ENCODE measurements around the gene GDA. TPM values are rescaled to one million over a fixed set of nuclear protein-coding genes. Genes with fewer than 3 reads are reported as not detected.

GDA gene
- total and polyA plus RNA-seq, 2 of the 4 experiments (the other 2 are of a cell fraction), result not detected

- Histone ChIP-seq H3K18ac (ENCODE audit: low read depth, low read length) (no peak overlapping the region), H3K27me3 (ENCODE audit: control insufficient read depth, insufficient read depth, low read length) (peaks cover 3% of the 10 kb centered on the region), H2BK20ac (ENCODE audit: low read depth, low read length) (no peak overlapping the region), H3K36me3 (ENCODE audit: control insufficient read depth, insufficient read depth, low read length) (no peaks in the 10 kb centered on the region), H4K5ac (ENCODE audit: low read depth, low read length) (no peak overlapping the region), H4K91ac (ENCODE audit: insufficient read depth, low read depth, low read length) (no peak overlapping the region), H3K4me3 (ENCODE audit: insufficient read depth, low read depth, low read length) (no peak overlapping the region), H3K56ac (ENCODE audit: extremely low read depth, insufficient read depth, low read length) (no peak overlapping the region), H2AK5ac (ENCODE audit: low read depth, low read length) (no peak overlapping the region), H3K23ac (ENCODE audit: low read depth, low read length) (no peak overlapping the region), H3K9ac (ENCODE audit: low read depth, low read length) (no peak overlapping the region), H3K79me1 (ENCODE audit: low read depth in 1 of 2, low read length in 2 of 2) (no peaks in the 10 kb centered on the region), H4K8ac (ENCODE audit: low read depth in 2 of 2, low read length in 2 of 2) (no peak overlapping the region), H3K4me1 (ENCODE audit: control insufficient read depth, insufficient read depth, low read length) (no peaks in the 10 kb centered on the region), H3K4ac (ENCODE audit: low read depth, low read length) (no peak overlapping the region), H3K9me3 (ENCODE audit: control insufficient read depth, insufficient read depth, low read length) (no peaks in the 10 kb centered on the region), H3K4me2 (ENCODE audit: low read depth, low read length) (no peak overlapping the region), H3K9me1 (ENCODE audit: insufficient read depth, low read length) (no peaks in the 10 kb centered on the region), H2BK15ac (ENCODE audit: low read depth, low read length) (no peak overlapping the region), H2AK9ac (replicated peaks; ENCODE audit: low read depth, low read length, poor library complexity) (no peak overlapping the region), H3K14ac (replicated peaks; ENCODE audit: low read depth, low read length) (no peak overlapping the region), H2AFZ (replicated peaks; ENCODE audit: low read length, poor library complexity) (no peak overlapping the region), H2BK5ac (ENCODE audit: low read depth, low read length, poor library complexity, severe bottlenecking) (no peak overlapping the region), H4K20me1 (ENCODE audit: insufficient read depth, low read length) (no peaks in the 10 kb centered on the region), H2BK120ac (ENCODE audit: low read depth, low read length) (no peak overlapping the region), H3K27ac (ENCODE audit: insufficient read depth, low read length) (no peak overlapping the region)
- ATAC-seq (ENCODE audit: low read depth) (no peak), DNase-seq (no peak)
- in situ Hi-C loops (cut with MboI; ENCODE audit: low sequenced_read_pairs), result loop anchor here (25.0 kb wide), 1 partner anchor 450 kb away; no protein-coding TSS in a partner anchor
- intact Hi-C loops (cut with micrococcal nuclease), result no loop called here
- CTCF ChIA-PET, result no interaction called here
- POLR2A ChIA-PET (ENCODE audit: unreplicated experiment), result no interaction called here
- dilution Hi-C loops (cut with HindIII; ENCODE audit: low sequenced_read_pairs, unreplicated experiment), result no loop called here
- no peak for TF ChIP-seq CHD1 (IDR thresholded peaks at IDR 0.05; ENCODE audit: low read depth, low read length)
- no peak for TF ChIP-seq CTCF (conservative IDR thresholded peaks at IDR 0.05; ENCODE audit: low read depth, low read length)
- no peak for TF ChIP-seq POLR2A (IDR thresholded peaks at IDR 0.05; ENCODE audit: low read depth, low read length)
- no peak for TF ChIP-seq RFX5 (IDR thresholded peaks at IDR 0.05; ENCODE audit: low read depth, low read length)
- no peak for TF ChIP-seq ELK1 (IDR thresholded peaks at IDR 0.05; ENCODE audit: borderline replicate concordance, low read depth, low read length)
- no peak for TF ChIP-seq RCOR1 (IDR thresholded peaks at IDR 0.05; ENCODE audit: insufficient replicate concordance, low read length)
- no peak for TF ChIP-seq CEBPB (IDR thresholded peaks at IDR 0.05; ENCODE audit: low read depth, low read length)
- no peak for TF ChIP-seq NFE2L2 (IDR thresholded peaks at IDR 0.05; ENCODE audit: low read depth, low read length)
- no peak for TF ChIP-seq SMC3 (IDR thresholded peaks at IDR 0.05; ENCODE audit: low read depth, low read length)
- TF ChIP-seq MAFK (IDR thresholded peaks at IDR 0.05; ENCODE audit: low read depth, low read length), result no peak
- no peak for TF ChIP-seq USF2 (IDR thresholded peaks at IDR 0.05; ENCODE audit: low read depth, low read length)
- no peak for TF ChIP-seq RAD21 (IDR thresholded peaks at IDR 0.05; ENCODE audit: low read length)
- no peak for TF ChIP-seq MXI1 (IDR thresholded peaks at IDR 0.05; ENCODE audit: borderline replicate concordance, low read depth, low read length)
- TF ChIP-seq FOS (IDR thresholded peaks at IDR 0.05; ENCODE audit: low read depth, low read length), result no peak
- TF ChIP-seq BHLHE40 (IDR thresholded peaks at IDR 0.05; ENCODE audit: low read depth, low read length), result no peak
- no peak for TF ChIP-seq MAZ (IDR thresholded peaks at IDR 0.05; ENCODE audit: borderline replicate concordance, low read depth, low read length)
- WGBS, 2 experiments (ENCODE audit: extremely low coverage in 2 of 2, insufficient read length in 1 of 2), result no CpG with 5 or more reads among the region's 2 CpGs
- BruUV-seq (replicated peaks), result no TSS peak
These were observed 112.8 kb downstream of the GDA start for GRCh38 chr9:72262063-72262462.
